Measurements from ENCODE around the gene STRIT1.

- TF ChIP-seq, protein P1, sequence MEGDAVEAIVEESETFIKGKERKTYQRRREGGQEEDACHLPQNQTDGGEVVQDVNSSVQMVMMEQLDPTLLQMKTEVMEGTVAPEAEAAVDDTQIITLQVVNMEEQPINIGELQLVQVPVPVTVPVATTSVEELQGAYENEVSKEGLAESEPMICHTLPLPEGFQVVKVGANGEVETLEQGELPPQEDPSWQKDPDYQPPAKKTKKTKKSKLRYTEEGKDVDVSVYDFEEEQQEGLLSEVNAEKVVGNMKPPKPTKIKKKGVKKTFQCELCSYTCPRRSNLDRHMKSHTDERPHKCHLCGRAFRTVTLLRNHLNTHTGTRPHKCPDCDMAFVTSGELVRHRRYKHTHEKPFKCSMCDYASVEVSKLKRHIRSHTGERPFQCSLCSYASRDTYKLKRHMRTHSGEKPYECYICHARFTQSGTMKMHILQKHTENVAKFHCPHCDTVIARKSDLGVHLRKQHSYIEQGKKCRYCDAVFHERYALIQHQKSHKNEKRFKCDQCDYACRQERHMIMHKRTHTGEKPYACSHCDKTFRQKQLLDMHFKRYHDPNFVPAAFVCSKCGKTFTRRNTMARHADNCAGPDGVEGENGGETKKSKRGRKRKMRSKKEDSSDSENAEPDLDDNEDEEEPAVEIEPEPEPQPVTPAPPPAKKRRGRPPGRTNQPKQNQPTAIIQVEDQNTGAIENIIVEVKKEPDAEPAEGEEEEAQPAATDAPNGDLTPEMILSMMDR (IDR thresholded peaks at IDR 0.05), result no peak
- TF ChIP-seq EP300 (IDR thresholded peaks at IDR 0.05) (no peak), POLR2A (IDR thresholded peaks at IDR 0.05) (no peak), POLR2AphosphoS5 (IDR thresholded peaks at IDR 0.05) (no peak)
Observed at GRCh38 chr3:155244699-155245098, 48.8 kb downstream of the STRIT1 start.

All from stomach (tissue), 4 donors.